Measurements from ENCODE around the gene GALNT9.

GALNT9 gene

GRCh38 chr12:132171968-132172521 is 157.3 kb downstream of the GALNT9 start:
- in situ Hi-C loops (cut with MboI; ENCODE audit: low pct_unique_long_range_greater_than_20kb, low sequenced_read_pairs) = no loop called here
- no peak for DNase-seq

GRCh38 chr12:132171293-132171967 is 158.0 kb downstream of the GALNT9 start:
- in situ Hi-C loops (cut with MboI; ENCODE audit: low pct_unique_long_range_greater_than_20kb, low sequenced_read_pairs) = no loop called here

GRCh38 chr12:132170637-132171292 is 158.6 kb downstream of the GALNT9 start:
- DNase-seq = no peak
- in situ Hi-C loops (cut with MboI; ENCODE audit: low pct_unique_long_range_greater_than_20kb, low sequenced_read_pairs) = no loop called here

More at GRCh38 chr12:132171293-132171967, 158.0 kb downstream of the GALNT9 start:
- DNase-seq = no peak

- no peak for DNase-seq
- in situ Hi-C loops (cut with MboI; ENCODE audit: low pct_unique_long_range_greater_than_20kb, low sequenced_read_pairs) = no loop called here
These were observed 159.2 kb downstream of the GALNT9 start for GRCh38 chr12:132170094-132170636.

GRCh38 chr12:132169376-132169775 is 160.0 kb downstream of the GALNT9 start:
- in situ Hi-C loops (cut with MboI; ENCODE audit: low pct_unique_long_range_greater_than_20kb, low sequenced_read_pairs) = no loop called here
- no peak for DNase-seq

- in situ Hi-C loops (cut with MboI; ENCODE audit: low pct_unique_long_range_greater_than_20kb, low sequenced_read_pairs) = no loop called here
These were observed 160.9 kb downstream of the GALNT9 start for GRCh38 chr12:132168311-132169031.

GRCh38 chr12:132167611-132168310 is 161.6 kb downstream of the GALNT9 start:
- in situ Hi-C loops (cut with MboI; ENCODE audit: low pct_unique_long_range_greater_than_20kb, low sequenced_read_pairs) = no loop called here
- DNase-seq = peak; percentile 49

More at GRCh38 chr12:132168311-132169031, 160.9 kb downstream of the GALNT9 start:
- DNase-seq = no peak

GRCh38 chr12:132166801-132167591 is 162.4 kb downstream of the GALNT9 start:
- in situ Hi-C loops (cut with MboI; ENCODE audit: low pct_unique_long_range_greater_than_20kb, low sequenced_read_pairs) = no loop called here
- DNase-seq = no peak

GRCh38 chr12:132166093-132166492 is 163.3 kb downstream of the GALNT9 start:
- in situ Hi-C loops (cut with MboI; ENCODE audit: low pct_unique_long_range_greater_than_20kb, low sequenced_read_pairs) = no loop called here

GRCh38 chr12:132165584-132165983 is 163.8 kb downstream of the GALNT9 start:
- in situ Hi-C loops (cut with MboI; ENCODE audit: low pct_unique_long_range_greater_than_20kb, low sequenced_read_pairs) = no loop called here
- no peak for DNase-seq

More at GRCh38 chr12:132166093-132166492, 163.3 kb downstream of the GALNT9 start:
- DNase-seq = no peak

- in situ Hi-C loops (cut with MboI; ENCODE audit: low pct_unique_long_range_greater_than_20kb, low sequenced_read_pairs) = no loop called here
- DNase-seq = no peak
These were observed 165.0 kb downstream of the GALNT9 start for GRCh38 chr12:132164426-132164825.

GRCh38 chr12:132163911-132164288 is 165.5 kb downstream of the GALNT9 start:
- no peak for DNase-seq
- in situ Hi-C loops (cut with MboI; ENCODE audit: low pct_unique_long_range_greater_than_20kb, low sequenced_read_pairs) = no loop called here

GRCh38 chr12:132163041-132163910 is 166.1 kb downstream of the GALNT9 start:
- no peak for DNase-seq
- in situ Hi-C loops (cut with MboI; ENCODE audit: low pct_unique_long_range_greater_than_20kb, low sequenced_read_pairs) = no loop called here

GRCh38 chr12:132162508-132163031 is 166.8 kb downstream of the GALNT9 start:
- peak; percentile 59 for DNase-seq
- in situ Hi-C loops (cut with MboI; ENCODE audit: low pct_unique_long_range_greater_than_20kb, low sequenced_read_pairs) = no loop called here

- in situ Hi-C loops (cut with MboI; ENCODE audit: low pct_unique_long_range_greater_than_20kb, low sequenced_read_pairs) = no loop called here
These were observed 167.4 kb downstream of the GALNT9 start for GRCh38 chr12:132161796-132162507.

GRCh38 chr12:132161036-132161781 is 168.2 kb downstream of the GALNT9 start:
- in situ Hi-C loops (cut with MboI; ENCODE audit: low pct_unique_long_range_greater_than_20kb, low sequenced_read_pairs) = no loop called here
- DNase-seq = peak; percentile 40

More at GRCh38 chr12:132161796-132162507, 167.4 kb downstream of the GALNT9 start:
- no peak for DNase-seq
